WTC11 (cell line): ENCODE results near the gene PEX16. TPM values are rescaled to one million over a fixed set of nuclear protein-coding genes. Genes with fewer than 3 reads are reported as not detected.
A peak's percentile ranks its signal among the peaks of the same experiment; 100 is the strongest.

Experiments
- ATAC-seq: fragments of 200-7000 bp; cut with Tn5 transposase; 2 replicates; pipeline ENCODE4 v1.10.0; 2021; ENCODE audit warnings: mild to moderate bottlenecking, moderate library complexity
- CTCF ChIA-PET: fragments of 300-600 bp; sonication (Branson Sonifier 250); formaldehyde crosslinking; loops from one replicate; lab custom pipeline; 2021; ENCODE audit warnings: antibody characterized with exemption; lab: Charles Lee
- POLR2A ChIA-PET: fragments of 350-600 bp; sonication (Branson Sonifier 250); formaldehyde crosslinking; loops from one replicate; lab custom pipeline; 2021; ENCODE audit warnings: antibody characterized with exemption; lab: Charles Lee
- DNase-seq: peaks from one replicate; pipeline ENCODE4 v3.0.0; 2021; ENCODE audit warnings: low spot score
- H3K27ac Mint-ChIP-seq: 2 replicates; pipeline ENCODE4 v1.8.0; 2021; ENCODE audit warnings: mixed read lengths
- H3K27me3 Mint-ChIP-seq: 2 replicates; pipeline ENCODE4 v1.8.0; 2021; ENCODE audit warnings: low read depth, mild to moderate bottlenecking, moderate library complexity, mixed read lengths
- H3K36me3 Mint-ChIP-seq: 2 replicates; pipeline ENCODE4 v1.8.0; 2021; ENCODE audit warnings: mixed read lengths
- H3K4me1 Mint-ChIP-seq: 2 replicates; pipeline ENCODE4 v1.8.0; 2022; ENCODE audit warnings: mixed read lengths
- H3K4me3 Mint-ChIP-seq: 2 replicates; pipeline ENCODE4 v1.8.0; 2021; ENCODE audit warnings: mild to moderate bottlenecking, moderate library complexity, mixed read lengths
- H3K9me3 Mint-ChIP-seq: 2 replicates; pipeline ENCODE4 v1.8.0; 2021; ENCODE audit warnings: mixed read lengths
- ELF4 ChIP-seq: sonication (generic); formaldehyde crosslinking; IDR thresholded peaks from 2 replicates; pipeline ENCODE4 v1.8.1; 2022; ENCODE audit warnings: low read depth, mild to moderate bottlenecking, moderate library complexity, missing genetic modification reagents
- FOXP1 ChIP-seq: sonication (generic); formaldehyde crosslinking; IDR thresholded peaks from 2 replicates; pipeline ENCODE4 v1.8.0; 2022; ENCODE audit warnings: missing genetic modification reagents, mild to moderate bottlenecking, moderate library complexity, borderline replicate concordance
- GABPB1 ChIP-seq: sonication (generic); formaldehyde crosslinking; IDR thresholded peaks from 2 replicates; pipeline ENCODE4 v1.8.1; 2023; ENCODE audit warnings: mild to moderate bottlenecking, missing genetic modification reagents
- GRHL2 ChIP-seq: fragments of 250-450 bp; sonication (Bioruptor Pico); IDR thresholded peaks from 2 replicates; pipeline ENCODE4 v1.8.0; 2022; ENCODE audit warnings: mild to moderate bottlenecking, moderate library complexity; ENCODE audit not compliant: insufficient replicate concordance, severe bottlenecking
- HMGA2 ChIP-seq: fragments of 250-450 bp; sonication (Bioruptor Pico); IDR thresholded peaks from 2 replicates; pipeline ENCODE4 v1.4.0; 2021; ENCODE audit warnings: mild to moderate bottlenecking, moderate library complexity
- JUN ChIP-seq: sonication (generic); formaldehyde crosslinking; IDR thresholded peaks from 2 replicates; pipeline ENCODE4 v1.8.0; 2023; ENCODE audit warnings: mild to moderate bottlenecking, missing genetic modification reagents
- MXD4 ChIP-seq: fragments of 250-450 bp; sonication (Bioruptor Pico); IDR thresholded peaks from 2 replicates; pipeline ENCODE4 v1.8.0; 2021; ENCODE audit warnings: mild to moderate bottlenecking, moderate library complexity, borderline replicate concordance
- MYBL2 ChIP-seq: sonication (generic); formaldehyde crosslinking; IDR thresholded peaks from 2 replicates; pipeline ENCODE4 v1.8.1; 2023; ENCODE audit warnings: mild to moderate bottlenecking, moderate library complexity, missing genetic modification reagents
- NFYB ChIP-seq: sonication (generic); formaldehyde crosslinking; conservative IDR thresholded peaks from 2 replicates; pipeline ENCODE4 v1.8.0; 2022; ENCODE audit warnings: low read depth, missing genetic modification reagents
- PRRX2 ChIP-seq: fragments of 250-450 bp; sonication (Bioruptor Pico); IDR thresholded peaks from 2 replicates; pipeline ENCODE4 v1.8.0; 2021; ENCODE audit warnings: mild to moderate bottlenecking
- RORB ChIP-seq: fragments of 250-450 bp; sonication (Bioruptor Pico); IDR thresholded peaks from 2 replicates; pipeline ENCODE4 v1.9.0; 2021; ENCODE audit warnings: mild to moderate bottlenecking
- TCF7 ChIP-seq: sonication (generic); formaldehyde crosslinking; IDR thresholded peaks from 2 replicates; pipeline ENCODE4 v1.8.0; 2022; ENCODE audit warnings: mild to moderate bottlenecking, low read depth, missing genetic modification reagents, moderate library complexity
- TEAD1 ChIP-seq: sonication (generic); formaldehyde crosslinking; IDR thresholded peaks from 2 replicates; pipeline ENCODE4 v1.8.0; 2022; ENCODE audit warnings: mild to moderate bottlenecking, missing genetic modification reagents
- ZNF121 ChIP-seq: sonication (generic); formaldehyde crosslinking; IDR thresholded peaks from 2 replicates; pipeline ENCODE4 v1.8.0; 2023; ENCODE audit warnings: missing genetic modification reagents
- total RNA-seq: library from RNA; stranded (reverse); gene quantifications from 3 replicates; pipeline ENCODE4 v1.2.3, GENCODE V29; 2021
- TF ChIP-seq, protein P1 (sequence below): sonication (generic); formaldehyde crosslinking; IDR thresholded peaks from 2 replicates; pipeline ENCODE4 v1.8.1; 2022; ENCODE audit warnings: low read depth, mild to moderate bottlenecking, moderate library complexity, missing genetic modification reagents, borderline replicate concordance
- TF ChIP-seq, protein P2 (sequence below): fragments of 250-450 bp; sonication (Bioruptor Pico); IDR thresholded peaks from 2 replicates; pipeline ENCODE4 v1.8.0; 2021; ENCODE audit warnings: mild to moderate bottlenecking
- TF ChIP-seq, protein P3 (sequence below): sonication (generic); formaldehyde crosslinking; IDR thresholded peaks from 2 replicates; pipeline ENCODE4 v1.8.0; 2023; ENCODE audit warnings: mild to moderate bottlenecking, missing genetic modification reagents
- TF ChIP-seq, protein P4 (sequence below): sonication (generic); formaldehyde crosslinking; IDR thresholded peaks from 2 replicates; pipeline ENCODE4 v1.8.0; 2022; ENCODE audit warnings: mild to moderate bottlenecking, missing genetic modification reagents
- TF ChIP-seq, protein P5 (sequence below): sonication (generic); formaldehyde crosslinking; IDR thresholded peaks from 2 replicates; pipeline ENCODE4 v1.8.1; 2023; ENCODE audit warnings: mild to moderate bottlenecking, missing genetic modification reagents, borderline replicate concordance
- TF ChIP-seq, protein P6 (sequence below): fragments of 250-450 bp; sonication (Bioruptor Pico); IDR thresholded peaks from 2 replicates; pipeline ENCODE4 v1.9.0; 2021; ENCODE audit warnings: mild to moderate bottlenecking
- TF ChIP-seq, protein P7 (sequence below): fragments of 200-600 bp; IDR thresholded peaks from 2 replicates; pipeline ENCODE4 v1.8.0; 2022; ENCODE audit warnings: antibody characterized with exemption

PEX16 gene
- total RNA-seq, 1 experiment from 2014 or later: 39.3 TPM

DNA sequence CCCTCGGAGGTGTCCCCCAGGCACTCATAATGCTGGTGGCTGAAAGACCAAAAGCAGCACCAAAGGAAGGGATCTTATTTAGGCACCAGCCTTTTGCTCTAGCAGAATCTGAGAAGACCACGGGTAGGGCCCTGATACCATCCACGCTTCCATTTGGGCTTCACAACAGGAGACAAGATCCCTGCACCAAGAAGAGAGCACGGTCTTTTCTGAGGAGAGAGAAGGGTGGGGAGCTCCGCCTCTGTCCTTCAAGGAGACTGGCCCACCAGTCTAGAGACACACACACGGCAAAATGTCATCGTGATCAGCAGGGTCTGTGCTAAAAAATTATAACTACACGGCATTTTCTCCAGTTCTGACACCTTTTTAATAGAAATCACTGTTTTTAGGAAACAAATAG lies 14.5 kb upstream of the PEX16 start:
- no peak overlapping the region for H3K4me3 Mint-ChIP-seq
- ChIA-PET CTCF (interaction anchor here (0.7 kb wide), 1 partner anchor 74 kb away, joined by 4 read pairs; no protein-coding TSS in a partner anchor), POLR2A (interaction anchor here (0.5 to 0.6 kb wide), 2 partner anchors 8 to 48 kb away, joined by 3 to 4 read pairs; no protein-coding TSS in a partner anchor)
- H3K4me1 Mint-ChIP-seq: no peaks in the 10 kb centered on the region; the same call in 1 of the 2 replicates
- TF ChIP-seq TCF7 (CRISPR knock-in tag) (no peak), FOXP1 (CRISPR knock-in tag) (no peak)
- H3K9me3 Mint-ChIP-seq: no peaks in the 10 kb centered on the region
- H3K27ac Mint-ChIP-seq: 0 out of 2 replicates have a peak overlapping the region, but pooled peaks have one; percentile 89
- H3K36me3 Mint-ChIP-seq: peaks cover 25% of the 10 kb centered on the region
- DNase-seq: no peak
- ATAC-seq: no peak
- H3K27me3 Mint-ChIP-seq: no peaks in the 10 kb centered on the region; the same call in 1 of the 2 replicates

DNA sequence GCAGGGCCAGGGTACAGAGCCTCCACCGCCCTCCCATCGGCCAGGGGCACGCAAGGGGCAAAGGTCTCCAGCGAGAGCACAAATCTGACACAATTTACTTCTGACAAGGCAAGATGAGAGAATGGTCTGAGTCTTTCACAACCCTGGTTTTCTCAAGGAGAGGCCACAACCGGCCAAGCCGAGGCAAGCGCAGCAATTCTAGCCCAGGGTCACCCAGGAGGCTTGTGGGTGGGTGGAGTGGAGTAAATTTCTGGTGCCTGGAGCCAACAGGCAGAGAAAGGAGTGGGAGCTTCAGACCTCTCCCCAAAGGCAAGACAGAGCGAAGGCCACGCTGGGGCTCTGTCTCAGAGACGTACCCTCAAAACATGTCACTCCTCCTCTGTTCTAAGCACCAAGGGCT lies 14.1 kb upstream of the PEX16 start:
- ATAC-seq: no peak
- no peaks in the 10 kb centered on the region for H3K9me3 Mint-ChIP-seq
- peaks cover 26% of the 10 kb centered on the region for H3K36me3 Mint-ChIP-seq
- CTCF ChIA-PET: interaction anchor here (0.6 to 0.7 kb wide), 2 partner anchors 75 to 76 kb away, joined by 3 to 4 read pairs; no protein-coding TSS in a partner anchor
- no peaks in the 10 kb centered on the region; the same call in 1 of the 2 replicates for H3K27me3 Mint-ChIP-seq
- H3K4me1 Mint-ChIP-seq: no peaks in the 10 kb centered on the region; the same call in 1 of the 2 replicates
- peak overlapping the region; percentile 89 for H3K27ac Mint-ChIP-seq
- no peak for DNase-seq
- TF ChIP-seq, protein P1, sequence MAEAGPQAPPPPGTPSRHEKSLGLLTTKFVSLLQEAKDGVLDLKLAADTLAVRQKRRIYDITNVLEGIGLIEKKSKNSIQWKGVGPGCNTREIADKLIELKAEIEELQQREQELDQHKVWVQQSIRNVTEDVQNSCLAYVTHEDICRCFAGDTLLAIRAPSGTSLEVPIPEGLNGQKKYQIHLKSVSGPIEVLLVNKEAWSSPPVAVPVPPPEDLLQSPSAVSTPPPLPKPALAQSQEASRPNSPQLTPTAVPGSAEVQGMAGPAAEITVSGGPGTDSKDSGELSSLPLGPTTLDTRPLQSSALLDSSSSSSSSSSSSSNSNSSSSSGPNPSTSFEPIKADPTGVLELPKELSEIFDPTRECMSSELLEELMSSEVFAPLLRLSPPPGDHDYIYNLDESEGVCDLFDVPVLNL (CRISPR knock-in tag): no peak
- TF ChIP-seq, protein P2, sequence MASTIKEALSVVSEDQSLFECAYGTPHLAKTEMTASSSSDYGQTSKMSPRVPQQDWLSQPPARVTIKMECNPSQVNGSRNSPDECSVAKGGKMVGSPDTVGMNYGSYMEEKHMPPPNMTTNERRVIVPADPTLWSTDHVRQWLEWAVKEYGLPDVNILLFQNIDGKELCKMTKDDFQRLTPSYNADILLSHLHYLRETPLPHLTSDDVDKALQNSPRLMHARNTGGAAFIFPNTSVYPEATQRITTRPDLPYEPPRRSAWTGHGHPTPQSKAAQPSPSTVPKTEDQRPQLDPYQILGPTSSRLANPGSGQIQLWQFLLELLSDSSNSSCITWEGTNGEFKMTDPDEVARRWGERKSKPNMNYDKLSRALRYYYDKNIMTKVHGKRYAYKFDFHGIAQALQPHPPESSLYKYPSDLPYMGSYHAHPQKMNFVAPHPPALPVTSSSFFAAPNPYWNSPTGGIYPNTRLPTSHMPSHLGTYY: no peak
- TF ChIP-seq MYBL2 (CRISPR knock-in tag): no peak
- TF ChIP-seq GRHL2 (CRISPR knock-in tag): no peak
- TF ChIP-seq GABPB1 (CRISPR knock-in tag): no peak
- TF ChIP-seq, protein P3, sequence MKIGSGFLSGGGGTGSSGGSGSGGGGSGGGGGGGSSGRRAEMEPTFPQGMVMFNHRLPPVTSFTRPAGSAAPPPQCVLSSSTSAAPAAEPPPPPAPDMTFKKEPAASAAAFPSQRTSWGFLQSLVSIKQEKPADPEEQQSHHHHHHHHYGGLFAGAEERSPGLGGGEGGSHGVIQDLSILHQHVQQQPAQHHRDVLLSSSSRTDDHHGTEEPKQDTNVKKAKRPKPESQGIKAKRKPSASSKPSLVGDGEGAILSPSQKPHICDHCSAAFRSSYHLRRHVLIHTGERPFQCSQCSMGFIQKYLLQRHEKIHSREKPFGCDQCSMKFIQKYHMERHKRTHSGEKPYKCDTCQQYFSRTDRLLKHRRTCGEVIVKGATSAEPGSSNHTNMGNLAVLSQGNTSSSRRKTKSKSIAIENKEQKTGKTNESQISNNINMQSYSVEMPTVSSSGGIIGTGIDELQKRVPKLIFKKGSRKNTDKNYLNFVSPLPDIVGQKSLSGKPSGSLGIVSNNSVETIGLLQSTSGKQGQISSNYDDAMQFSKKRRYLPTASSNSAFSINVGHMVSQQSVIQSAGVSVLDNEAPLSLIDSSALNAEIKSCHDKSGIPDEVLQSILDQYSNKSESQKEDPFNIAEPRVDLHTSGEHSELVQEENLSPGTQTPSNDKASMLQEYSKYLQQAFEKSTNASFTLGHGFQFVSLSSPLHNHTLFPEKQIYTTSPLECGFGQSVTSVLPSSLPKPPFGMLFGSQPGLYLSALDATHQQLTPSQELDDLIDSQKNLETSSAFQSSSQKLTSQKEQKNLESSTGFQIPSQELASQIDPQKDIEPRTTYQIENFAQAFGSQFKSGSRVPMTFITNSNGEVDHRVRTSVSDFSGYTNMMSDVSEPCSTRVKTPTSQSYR: no peak
- TF ChIP-seq, protein P4, sequence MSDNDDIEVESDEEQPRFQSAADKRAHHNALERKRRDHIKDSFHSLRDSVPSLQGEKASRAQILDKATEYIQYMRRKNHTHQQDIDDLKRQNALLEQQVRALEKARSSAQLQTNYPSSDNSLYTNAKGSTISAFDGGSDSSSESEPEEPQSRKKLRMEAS (CRISPR knock-in tag): no peak
- no peak for TF ChIP-seq TEAD1 (CRISPR knock-in tag)
- TF ChIP-seq NFYB (CRISPR knock-in tag): no peak
- no peak for TF ChIP-seq HMGA2 (CRISPR knock-in tag)
- TF ChIP-seq, protein P5, sequence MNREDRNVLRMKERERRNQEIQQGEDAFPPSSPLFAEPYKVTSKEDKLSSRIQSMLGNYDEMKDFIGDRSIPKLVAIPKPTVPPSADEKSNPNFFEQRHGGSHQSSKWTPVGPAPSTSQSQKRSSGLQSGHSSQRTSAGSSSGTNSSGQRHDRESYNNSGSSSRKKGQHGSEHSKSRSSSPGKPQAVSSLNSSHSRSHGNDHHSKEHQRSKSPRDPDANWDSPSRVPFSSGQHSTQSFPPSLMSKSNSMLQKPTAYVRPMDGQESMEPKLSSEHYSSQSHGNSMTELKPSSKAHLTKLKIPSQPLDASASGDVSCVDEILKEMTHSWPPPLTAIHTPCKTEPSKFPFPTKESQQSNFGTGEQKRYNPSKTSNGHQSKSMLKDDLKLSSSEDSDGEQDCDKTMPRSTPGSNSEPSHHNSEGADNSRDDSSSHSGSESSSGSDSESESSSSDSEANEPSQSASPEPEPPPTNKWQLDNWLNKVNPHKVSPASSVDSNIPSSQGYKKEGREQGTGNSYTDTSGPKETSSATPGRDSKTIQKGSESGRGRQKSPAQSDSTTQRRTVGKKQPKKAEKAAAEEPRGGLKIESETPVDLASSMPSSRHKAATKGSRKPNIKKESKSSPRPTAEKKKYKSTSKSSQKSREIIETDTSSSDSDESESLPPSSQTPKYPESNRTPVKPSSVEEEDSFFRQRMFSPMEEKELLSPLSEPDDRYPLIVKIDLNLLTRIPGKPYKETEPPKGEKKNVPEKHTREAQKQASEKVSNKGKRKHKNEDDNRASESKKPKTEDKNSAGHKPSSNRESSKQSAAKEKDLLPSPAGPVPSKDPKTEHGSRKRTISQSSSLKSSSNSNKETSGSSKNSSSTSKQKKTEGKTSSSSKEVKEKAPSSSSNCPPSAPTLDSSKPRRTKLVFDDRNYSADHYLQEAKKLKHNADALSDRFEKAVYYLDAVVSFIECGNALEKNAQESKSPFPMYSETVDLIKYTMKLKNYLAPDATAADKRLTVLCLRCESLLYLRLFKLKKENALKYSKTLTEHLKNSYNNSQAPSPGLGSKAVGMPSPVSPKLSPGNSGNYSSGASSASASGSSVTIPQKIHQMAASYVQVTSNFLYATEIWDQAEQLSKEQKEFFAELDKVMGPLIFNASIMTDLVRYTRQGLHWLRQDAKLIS (CRISPR knock-in tag): no peak
- no peak for TF ChIP-seq RORB
- no peak for TF ChIP-seq MXD4 (CRISPR knock-in tag)
- TF ChIP-seq JUN (CRISPR knock-in tag): no peak
- no peak for TF ChIP-seq ELF4
- TF ChIP-seq, protein P6, sequence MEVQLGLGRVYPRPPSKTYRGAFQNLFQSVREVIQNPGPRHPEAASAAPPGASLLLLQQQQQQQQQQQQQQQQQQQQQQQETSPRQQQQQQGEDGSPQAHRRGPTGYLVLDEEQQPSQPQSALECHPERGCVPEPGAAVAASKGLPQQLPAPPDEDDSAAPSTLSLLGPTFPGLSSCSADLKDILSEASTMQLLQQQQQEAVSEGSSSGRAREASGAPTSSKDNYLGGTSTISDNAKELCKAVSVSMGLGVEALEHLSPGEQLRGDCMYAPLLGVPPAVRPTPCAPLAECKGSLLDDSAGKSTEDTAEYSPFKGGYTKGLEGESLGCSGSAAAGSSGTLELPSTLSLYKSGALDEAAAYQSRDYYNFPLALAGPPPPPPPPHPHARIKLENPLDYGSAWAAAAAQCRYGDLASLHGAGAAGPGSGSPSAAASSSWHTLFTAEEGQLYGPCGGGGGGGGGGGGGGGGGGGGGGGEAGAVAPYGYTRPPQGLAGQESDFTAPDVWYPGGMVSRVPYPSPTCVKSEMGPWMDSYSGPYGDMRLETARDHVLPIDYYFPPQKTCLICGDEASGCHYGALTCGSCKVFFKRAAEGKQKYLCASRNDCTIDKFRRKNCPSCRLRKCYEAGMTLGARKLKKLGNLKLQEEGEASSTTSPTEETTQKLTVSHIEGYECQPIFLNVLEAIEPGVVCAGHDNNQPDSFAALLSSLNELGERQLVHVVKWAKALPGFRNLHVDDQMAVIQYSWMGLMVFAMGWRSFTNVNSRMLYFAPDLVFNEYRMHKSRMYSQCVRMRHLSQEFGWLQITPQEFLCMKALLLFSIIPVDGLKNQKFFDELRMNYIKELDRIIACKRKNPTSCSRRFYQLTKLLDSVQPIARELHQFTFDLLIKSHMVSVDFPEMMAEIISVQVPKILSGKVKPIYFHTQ: no peak
- TF ChIP-seq PRRX2 (CRISPR knock-in tag): no peak
- TF ChIP-seq ZNF121: no peak
- TF ChIP-seq, protein P7, sequence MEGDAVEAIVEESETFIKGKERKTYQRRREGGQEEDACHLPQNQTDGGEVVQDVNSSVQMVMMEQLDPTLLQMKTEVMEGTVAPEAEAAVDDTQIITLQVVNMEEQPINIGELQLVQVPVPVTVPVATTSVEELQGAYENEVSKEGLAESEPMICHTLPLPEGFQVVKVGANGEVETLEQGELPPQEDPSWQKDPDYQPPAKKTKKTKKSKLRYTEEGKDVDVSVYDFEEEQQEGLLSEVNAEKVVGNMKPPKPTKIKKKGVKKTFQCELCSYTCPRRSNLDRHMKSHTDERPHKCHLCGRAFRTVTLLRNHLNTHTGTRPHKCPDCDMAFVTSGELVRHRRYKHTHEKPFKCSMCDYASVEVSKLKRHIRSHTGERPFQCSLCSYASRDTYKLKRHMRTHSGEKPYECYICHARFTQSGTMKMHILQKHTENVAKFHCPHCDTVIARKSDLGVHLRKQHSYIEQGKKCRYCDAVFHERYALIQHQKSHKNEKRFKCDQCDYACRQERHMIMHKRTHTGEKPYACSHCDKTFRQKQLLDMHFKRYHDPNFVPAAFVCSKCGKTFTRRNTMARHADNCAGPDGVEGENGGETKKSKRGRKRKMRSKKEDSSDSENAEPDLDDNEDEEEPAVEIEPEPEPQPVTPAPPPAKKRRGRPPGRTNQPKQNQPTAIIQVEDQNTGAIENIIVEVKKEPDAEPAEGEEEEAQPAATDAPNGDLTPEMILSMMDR: no peak
- no peak overlapping the region for H3K4me3 Mint-ChIP-seq
- POLR2A ChIA-PET: interaction anchor here (1.7 kb wide), 1 partner anchor 10 kb away, joined by 6 read pairs; the partner anchor contains the start of gene LARGE2
